Chondrocyte (in vitro differentiated cells): Measurements from ENCODE around the gene OSBPL5. TPM values are rescaled to one million over a fixed set of nuclear protein-coding genes. Genes with fewer than 3 reads are reported as not detected.

Source experiments
- DNase-seq: peaks from one replicate; pipeline ENCODE4 v3.0.0; 2021; ENCODE audit warnings: mixed read lengths, low spot score
- H3K27ac Mint-ChIP-seq: one replicate; pipeline ENCODE4 v1.8.0; 2021; ENCODE audit warnings: mild to moderate bottlenecking, moderate library complexity, mixed read lengths; ENCODE audit not compliant: unreplicated experiment
- H3K27me3 Mint-ChIP-seq: 2 replicates; pipeline ENCODE4 v1.8.0; 2021; ENCODE audit warnings: low read depth, mixed read lengths
- H3K36me3 Mint-ChIP-seq: 2 replicates; pipeline ENCODE4 v1.8.0; 2021; ENCODE audit warnings: low read depth, mixed read lengths
- H3K4me1 Mint-ChIP-seq: 2 replicates; pipeline ENCODE4 v1.8.0; 2021; ENCODE audit warnings: low read depth, mild to moderate bottlenecking, mixed read lengths
- H3K4me3 Mint-ChIP-seq: one replicate; pipeline ENCODE4 v1.8.0; 2021; ENCODE audit warnings: mild to moderate bottlenecking, moderate library complexity, mixed read lengths; ENCODE audit not compliant: unreplicated experiment
- H3K9me3 Mint-ChIP-seq: 2 replicates; pipeline ENCODE4 v1.8.0; 2021; ENCODE audit warnings: low read depth, mixed read lengths
- total RNA-seq: library from RNA; stranded (reverse); gene quantifications from 3 replicates; pipeline ENCODE4 v1.2.1, GENCODE V29; 2021
- TF ChIP-seq, protein P1 (sequence below): fragments of 200-600 bp; sonication (generic); IDR thresholded peaks from 2 replicates; pipeline ENCODE4 v1.5.0; 2021; ENCODE audit warnings: antibody characterized with exemption, mild to moderate bottlenecking, moderate library complexity

Gene OSBPL5
- total RNA-seq, 1 donor from 2014 or later, result 43.9 TPM

DNA sequence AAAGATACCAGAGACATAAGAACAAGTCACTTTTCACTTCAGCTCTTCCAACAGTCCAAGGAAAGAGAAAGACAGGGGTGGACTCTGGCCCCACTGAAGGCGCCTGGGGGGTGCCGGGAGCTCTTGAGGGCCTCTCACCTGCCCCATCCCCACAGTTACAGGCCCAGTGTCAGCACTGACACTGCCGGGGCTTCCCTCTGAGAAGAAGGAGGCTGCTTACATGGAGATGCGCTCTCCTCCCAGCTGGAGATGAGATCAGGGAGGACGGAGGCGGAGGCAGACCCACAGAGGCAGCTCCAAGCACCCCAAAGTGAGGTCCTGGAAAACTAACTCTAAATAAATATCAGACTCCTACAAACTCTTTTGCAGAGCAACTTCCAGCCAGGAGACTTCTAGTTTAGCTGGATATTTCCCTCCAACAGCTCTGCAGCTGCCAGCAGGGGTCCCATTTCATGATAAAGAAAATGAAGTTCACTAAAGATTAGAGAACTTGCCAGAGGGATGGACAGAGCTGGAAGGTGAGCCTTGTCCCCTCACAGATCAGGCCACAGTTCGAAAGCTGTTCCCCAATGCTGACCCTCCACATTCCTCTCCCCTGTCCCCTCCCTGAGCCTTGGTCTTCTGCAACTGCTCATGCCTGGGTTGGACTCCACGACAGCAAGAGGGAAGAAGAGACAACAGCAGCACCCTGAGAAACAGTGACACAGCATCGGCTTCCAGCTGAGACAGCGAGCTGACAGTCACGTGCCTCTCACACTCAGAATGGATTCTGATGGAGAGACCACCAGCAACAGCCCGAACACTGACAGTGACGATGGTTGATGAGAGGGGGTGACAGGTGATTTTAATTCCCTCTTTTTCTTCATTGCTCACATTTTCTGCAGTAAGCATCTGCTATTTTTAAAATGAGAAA, 113.7 kb downstream of the OSBPL5 start:
- peaks cover 6% of the 10 kb centered on the region for H3K36me3 Mint-ChIP-seq
- peaks cover 74% of the 10 kb centered on the region for H3K4me1 Mint-ChIP-seq
- DNase-seq, result no peak
- H3K27ac Mint-ChIP-seq, result peak overlapping the region; percentile 100
- TF ChIP-seq, protein P1, sequence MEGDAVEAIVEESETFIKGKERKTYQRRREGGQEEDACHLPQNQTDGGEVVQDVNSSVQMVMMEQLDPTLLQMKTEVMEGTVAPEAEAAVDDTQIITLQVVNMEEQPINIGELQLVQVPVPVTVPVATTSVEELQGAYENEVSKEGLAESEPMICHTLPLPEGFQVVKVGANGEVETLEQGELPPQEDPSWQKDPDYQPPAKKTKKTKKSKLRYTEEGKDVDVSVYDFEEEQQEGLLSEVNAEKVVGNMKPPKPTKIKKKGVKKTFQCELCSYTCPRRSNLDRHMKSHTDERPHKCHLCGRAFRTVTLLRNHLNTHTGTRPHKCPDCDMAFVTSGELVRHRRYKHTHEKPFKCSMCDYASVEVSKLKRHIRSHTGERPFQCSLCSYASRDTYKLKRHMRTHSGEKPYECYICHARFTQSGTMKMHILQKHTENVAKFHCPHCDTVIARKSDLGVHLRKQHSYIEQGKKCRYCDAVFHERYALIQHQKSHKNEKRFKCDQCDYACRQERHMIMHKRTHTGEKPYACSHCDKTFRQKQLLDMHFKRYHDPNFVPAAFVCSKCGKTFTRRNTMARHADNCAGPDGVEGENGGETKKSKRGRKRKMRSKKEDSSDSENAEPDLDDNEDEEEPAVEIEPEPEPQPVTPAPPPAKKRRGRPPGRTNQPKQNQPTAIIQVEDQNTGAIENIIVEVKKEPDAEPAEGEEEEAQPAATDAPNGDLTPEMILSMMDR, result peak; percentile 66
- no peaks in the 10 kb centered on the region for H3K27me3 Mint-ChIP-seq
- H3K4me3 Mint-ChIP-seq, result no peak overlapping the region
- H3K9me3 Mint-ChIP-seq, result no peaks in the 10 kb centered on the region

DNA sequence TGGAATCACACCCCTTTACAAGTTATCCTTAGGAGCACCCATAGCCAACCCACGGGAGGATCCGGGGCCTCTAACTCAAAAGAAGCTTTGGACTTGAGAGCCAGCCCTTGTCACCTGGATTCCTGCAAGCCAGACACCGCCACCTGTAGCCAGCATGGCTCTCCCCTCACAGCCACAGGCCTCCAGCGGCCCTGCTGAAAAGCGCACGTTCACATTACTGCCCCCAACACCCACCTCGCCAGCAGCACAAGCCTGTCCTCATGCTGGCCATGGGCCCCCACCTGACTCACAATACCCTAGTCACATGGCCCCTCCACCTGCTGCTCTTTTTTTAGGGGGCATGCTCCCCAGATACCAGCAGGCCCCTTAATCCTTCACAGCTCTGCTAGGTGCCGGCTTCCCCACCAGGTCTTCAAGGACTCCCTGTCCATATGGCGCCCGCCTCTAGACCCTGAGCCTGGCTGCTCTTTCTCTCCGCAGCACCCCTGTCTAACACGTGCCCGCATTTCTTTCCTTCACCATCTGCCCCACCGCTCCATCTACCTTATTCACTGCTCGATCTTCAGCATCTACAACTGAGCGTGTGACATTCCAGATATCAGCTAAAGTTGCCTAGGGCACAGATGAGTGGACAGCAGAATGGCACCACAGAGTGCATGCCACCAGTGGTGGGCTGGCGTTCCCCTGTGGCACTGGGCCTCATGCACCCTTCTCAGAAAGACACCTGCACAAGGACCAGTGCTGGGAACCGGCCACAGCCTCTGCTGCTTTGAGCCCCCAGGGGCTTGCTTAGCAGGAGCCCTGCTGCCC, 114.5 kb downstream of the OSBPL5 start:
- no peaks in the 10 kb centered on the region for H3K9me3 Mint-ChIP-seq
- peaks cover 6% of the 10 kb centered on the region for H3K36me3 Mint-ChIP-seq
- H3K27me3 Mint-ChIP-seq, result no peaks in the 10 kb centered on the region
- DNase-seq, result peak; percentile 74
- H3K4me3 Mint-ChIP-seq, result peak overlapping the region; percentile 60
- TF ChIP-seq, protein P1, result no peak
- H3K4me1 Mint-ChIP-seq, result peaks cover 66% of the 10 kb centered on the region
- H3K27ac Mint-ChIP-seq, result peak overlapping the region; percentile 100

DNA sequence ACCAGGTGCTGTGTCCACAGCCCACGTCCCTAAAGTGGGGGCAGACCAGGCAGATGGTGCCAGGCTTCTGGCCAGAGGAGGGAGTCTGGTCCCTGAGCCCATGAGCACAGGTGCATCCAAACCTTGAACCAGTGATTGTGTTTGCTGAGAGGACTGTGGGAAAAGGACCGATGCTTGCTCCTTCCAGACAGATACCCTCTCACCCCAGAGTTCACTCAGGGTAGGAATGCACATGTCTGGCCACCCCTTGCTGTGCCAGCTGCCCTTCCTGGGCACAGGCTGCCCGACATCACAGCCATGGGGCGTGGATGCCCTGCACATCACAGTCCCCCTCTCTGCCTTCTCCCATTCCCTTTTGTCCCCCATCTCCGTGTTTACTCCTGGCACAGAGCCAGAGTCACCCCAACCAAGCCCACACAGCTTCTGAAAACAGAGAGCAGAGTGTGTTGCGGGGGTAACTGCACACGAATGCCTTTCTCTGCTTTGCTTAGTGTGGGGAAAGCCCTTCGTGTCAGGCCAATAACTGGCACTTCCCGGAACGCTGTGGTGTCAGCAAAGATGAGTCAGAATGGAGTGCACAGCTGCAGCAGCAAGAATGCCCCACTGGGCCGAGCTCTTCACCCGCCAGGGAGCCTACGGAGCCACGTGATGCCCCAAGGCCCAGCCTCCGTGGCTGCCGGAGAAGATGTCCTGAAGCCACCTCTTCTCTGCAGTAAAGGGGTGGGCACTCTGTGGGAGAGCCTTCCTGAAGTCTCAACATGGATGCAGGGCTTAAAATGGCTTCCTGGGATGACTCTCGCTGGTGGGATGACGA, 115.5 kb downstream of the OSBPL5 start:
- Mint-ChIP-seq H3K36me3 (peaks cover 6% of the 10 kb centered on the region), H3K27me3 (no peaks in the 10 kb centered on the region), H3K4me1 (peaks cover 59% of the 10 kb centered on the region), H3K4me3 (peak overlapping the region; percentile 60), H3K9me3 (no peaks in the 10 kb centered on the region), H3K27ac (peak overlapping the region; percentile 100)
- TF ChIP-seq, protein P1, result peak; percentile 70
- peak; percentile 97 for DNase-seq

DNA sequence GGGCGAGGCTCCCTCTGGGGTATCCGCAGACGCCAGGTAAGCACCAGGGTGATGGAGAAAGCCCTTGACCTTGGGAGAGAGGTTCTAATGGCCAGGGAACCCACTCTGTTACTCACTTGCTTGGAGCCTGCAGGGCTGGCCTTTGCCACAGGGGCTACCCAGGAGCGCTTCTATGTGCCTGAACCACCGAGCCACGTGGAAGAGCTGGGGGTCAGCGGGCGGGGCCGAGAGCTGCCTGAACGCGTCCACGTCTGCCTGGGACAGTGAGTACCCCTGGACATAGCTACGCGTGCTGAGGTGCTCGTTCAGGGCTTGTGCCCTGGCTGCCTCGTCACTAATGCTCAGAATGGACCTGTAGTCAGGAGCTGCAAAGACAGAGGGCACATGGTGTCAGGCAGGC, 117.5 kb downstream of the OSBPL5 start:
- H3K4me3 Mint-ChIP-seq, result no peak overlapping the region
- DNase-seq, result peak; percentile 87

More for the DNA sequence above, 117.5 kb downstream of the OSBPL5 start:
- H3K27ac Mint-ChIP-seq, result no peak overlapping the region
- H3K36me3 Mint-ChIP-seq, result peaks cover 10% of the 10 kb centered on the region
- TF ChIP-seq, protein P1, result no peak
- H3K27me3 Mint-ChIP-seq, result no peaks in the 10 kb centered on the region
- H3K4me1 Mint-ChIP-seq, result peaks cover 66% of the 10 kb centered on the region
- no peaks in the 10 kb centered on the region for H3K9me3 Mint-ChIP-seq
